AG04449 (cell line): ENCODE results near the gene IL1RL2.

ENCODE experiments used
- CTCF ChIA-PET: fragments of 350-600 bp; formaldehyde crosslinking; extraction: SDS; loops from one replicate; lab custom pipeline; 2021; ENCODE audit warnings: antibody characterized with exemption; lab: Yijun Ruan, JAX
- POLR2A ChIA-PET: fragments of 400-600, 350-600 bp; formaldehyde crosslinking; extraction: SDS; loops from one replicate; lab custom pipeline; 2020; ENCODE audit warnings: antibody characterized with exemption, inconsistent platforms; lab: Yijun Ruan, JAX
- DNase-seq: peaks from one replicate; pipeline ENCODE4 v3.0.0-alpha.2; 2010; ENCODE audit warnings: low read depth, low spot score
- H3K4me3 ChIP-seq: 2 replicates; pipeline ENCODE4 v1.5.1; 2011; ENCODE audit warnings: low read depth, mild to moderate bottlenecking, control low read depth, low read length
- CTCF ChIP-seq: IDR thresholded peaks from one replicate; pipeline ENCODE4 v1.5.1; 2011; ENCODE audit warnings: mild to moderate bottlenecking, moderate library complexity, low read length, control low read depth, inconsistent platforms; ENCODE audit not compliant: insufficient read depth; ENCODE audit errors: missing control alignments

Gene IL1RL2

GRCh38 chr2:102251849-102252203 is 65.0 kb downstream of the IL1RL2 start:
- no peak for DNase-seq
- POLR2A ChIA-PET: no interaction called here
- CTCF ChIA-PET: interaction anchor here (0.8 to 8.3 kb wide), 9 partner anchors 10 to 368 kb away, joined by 3 to 97 read pairs (median 4); no protein-coding TSS in a partner anchor
- TF ChIP-seq CTCF: no peak
- no peak overlapping the region for H3K4me3 ChIP-seq

- H3K4me3 ChIP-seq: no peak overlapping the region
- POLR2A ChIA-PET: no interaction called here
- no peak for DNase-seq
- no peak for TF ChIP-seq CTCF
- CTCF ChIA-PET: interaction anchor here (0.8 to 8.3 kb wide), 9 partner anchors 9 to 369 kb away, joined by 3 to 97 read pairs (median 4); no protein-coding TSS in a partner anchor
These were observed 65.4 kb downstream of the IL1RL2 start for GRCh38 chr2:102252236-102252635.

GRCh38 chr2:102253140-102253752 is 66.4 kb downstream of the IL1RL2 start:
- TF ChIP-seq CTCF: no peak
- ChIA-PET CTCF (interaction anchor here (0.8 to 8.3 kb wide), 16 partner anchors 8 to 369 kb away, joined by 3 to 97 read pairs (median 4); partner anchors contain the start of gene IL18R1), POLR2A (no interaction called here)
- no peak overlapping the region for H3K4me3 ChIP-seq
- DNase-seq: no peak

GRCh38 chr2:102253753-102254150 is 66.9 kb downstream of the IL1RL2 start:
- no peak overlapping the region for H3K4me3 ChIP-seq
- ChIA-PET CTCF (interaction anchor here (0.8 to 8.3 kb wide), 17 partner anchors 8 to 370 kb away, joined by 3 to 97 read pairs (median 5); partner anchors contain the start of gene IL18R1), POLR2A (interaction anchor here (0.6 kb wide), 1 partner anchor 8 kb away, joined by 3 read pairs; no protein-coding TSS in a partner anchor)
- TF ChIP-seq CTCF: no peak
- DNase-seq: no peak

- ChIA-PET CTCF (interaction anchor here (0.7 to 2.3 kb wide), 5 partner anchors 16 to 372 kb away, joined by 3 to 17 read pairs (median 3); no protein-coding TSS in a partner anchor), POLR2A (no interaction called here)
- no peak overlapping the region for H3K4me3 ChIP-seq
- TF ChIP-seq CTCF: no peak
- no peak for DNase-seq
These were observed 69.5 kb downstream of the IL1RL2 start for GRCh38 chr2:102256276-102256675.

GRCh38 chr2:102256874-102257462 is 70.1 kb downstream of the IL1RL2 start:
- H3K4me3 ChIP-seq: no peak overlapping the region
- POLR2A ChIA-PET: no interaction called here
- no peak for DNase-seq
- CTCF ChIA-PET: interaction anchor here (1.0 to 2.3 kb wide), 6 partner anchors 16 to 373 kb away, joined by 3 to 17 read pairs (median 5); partner anchors contain the start of gene IL18R1
- TF ChIP-seq CTCF: no peak
